H9 (cell line): Measurements from ENCODE around the gene HOXC13. TPM values are rescaled to one million over a fixed set of nuclear protein-coding genes. Genes with fewer than 3 reads are reported as not detected.

ENCODE experiments used
- DNase-seq: peaks from one replicate; pipeline ENCODE4 v3.0.0-alpha.2; 2017
- H2AFZ ChIP-seq: one replicate; pipeline ENCODE4 v1.6.1; 2013; ENCODE audit warnings: mild to moderate bottlenecking, low read length, control low read depth, moderate library complexity
- H2AK5ac ChIP-seq: 2 replicates; pipeline ENCODE4 v1.6.1; 2013; ENCODE audit warnings: low read length, control low read depth, mixed read lengths; ENCODE audit not compliant: insufficient read length
- H2BK120ac ChIP-seq: one replicate; pipeline ENCODE4 v1.6.1; 2013; ENCODE audit warnings: low read depth, mild to moderate bottlenecking, low read length, control low read depth, inconsistent platforms; ENCODE audit not compliant: poor library complexity, severe bottlenecking
- H2BK12ac ChIP-seq: 2 replicates; pipeline ENCODE4 v1.6.1; 2013; ENCODE audit warnings: low read length, control low read depth, mixed read lengths, low read depth; ENCODE audit not compliant: insufficient read length
- H2BK15ac ChIP-seq: 2 replicates; pipeline ENCODE4 v1.6.1; 2013; ENCODE audit warnings: low read depth, low read length, control low read depth
- H2BK20ac ChIP-seq: one replicate; pipeline ENCODE4 v1.6.1; 2013; ENCODE audit warnings: low read depth, mild to moderate bottlenecking, low read length, control low read depth, inconsistent platforms; ENCODE audit not compliant: poor library complexity, severe bottlenecking
- H2BK5ac ChIP-seq: 2 replicates; pipeline ENCODE4 v1.6.1; 2013; ENCODE audit warnings: low read length, control low read depth, mixed read lengths; ENCODE audit not compliant: insufficient read length
- H3K14ac ChIP-seq: 2 replicates; pipeline ENCODE4 v1.6.1; 2013; ENCODE audit warnings: low read length, control low read depth; ENCODE audit not compliant: insufficient read depth
- H3K18ac ChIP-seq: 2 replicates; pipeline ENCODE4 v1.6.1; 2013; ENCODE audit warnings: low read depth, mild to moderate bottlenecking, mixed read lengths, low read length, control low read depth; ENCODE audit not compliant: insufficient read length
- H3K23ac ChIP-seq: 2 replicates; pipeline ENCODE4 v1.6.1; 2013; ENCODE audit warnings: low read length, control low read depth, mixed read lengths, low read depth; ENCODE audit not compliant: insufficient read length
- H3K23me2 ChIP-seq: 2 replicates; pipeline ENCODE4 v1.6.1; 2013; ENCODE audit warnings: low read depth, mild to moderate bottlenecking, mixed read lengths, low read length, control low read depth; ENCODE audit not compliant: insufficient read length, poor library complexity, severe bottlenecking
- H3K27ac ChIP-seq: 2 replicates; pipeline ENCODE4 v1.5.1; 2013; ENCODE audit warnings: low read length, control low read depth, mixed read lengths, low read depth; ENCODE audit not compliant: insufficient read length
- H3K27me3 ChIP-seq: 2 replicates; pipeline ENCODE4 v1.6.1; 2013; ENCODE audit warnings: low read length, control low read depth, inconsistent platforms; ENCODE audit not compliant: insufficient read depth
- H3K4ac ChIP-seq: 2 replicates; pipeline ENCODE4 v1.6.1; 2013; ENCODE audit warnings: low read depth, mild to moderate bottlenecking, control low read depth, inconsistent platforms, low read length, moderate library complexity
- H3K4me1 ChIP-seq: 2 replicates; pipeline ENCODE4 v1.6.1; 2013; ENCODE audit warnings: low read length, control low read depth, inconsistent platforms; ENCODE audit not compliant: insufficient read depth
- H3K4me2 ChIP-seq: 2 replicates; pipeline ENCODE4 v1.6.1; 2013; ENCODE audit warnings: low read length, control low read depth, mixed read lengths; ENCODE audit not compliant: insufficient read length, insufficient read depth
- H3K56ac ChIP-seq: 2 replicates; pipeline ENCODE4 v1.6.1; 2013; ENCODE audit warnings: low read depth, mild to moderate bottlenecking, mixed read lengths, low read length, control low read depth; ENCODE audit not compliant: insufficient read length
- H3K79me1 ChIP-seq: 2 replicates; pipeline ENCODE4 v1.6.1; 2013; ENCODE audit warnings: low read depth, mild to moderate bottlenecking, moderate library complexity, low read length, control low read depth, inconsistent platforms; ENCODE audit not compliant: insufficient read depth, poor library complexity, severe bottlenecking
- H3K79me2 ChIP-seq: 2 replicates; pipeline ENCODE4 v1.6.1; 2013; ENCODE audit warnings: low read length, control low read depth, inconsistent platforms; ENCODE audit not compliant: insufficient read depth
- H3K9ac ChIP-seq: 2 replicates; pipeline ENCODE4 v1.6.1; 2013; ENCODE audit warnings: low read length, control low read depth, mixed read lengths; ENCODE audit not compliant: insufficient read length; ENCODE audit errors: extremely low read depth
- H3K9me3 ChIP-seq: one replicate; pipeline ENCODE4 v1.6.1; 2013; ENCODE audit warnings: low read depth, low read length, inconsistent platforms; ENCODE audit not compliant: control insufficient read depth
- H3T11ph ChIP-seq: one replicate; pipeline ENCODE4 v1.6.1; 2013; ENCODE audit warnings: mild to moderate bottlenecking, low read length, control low read depth, inconsistent platforms
- H4K20me1 ChIP-seq: one replicate; pipeline ENCODE4 v1.6.1; 2013; ENCODE audit not compliant: control insufficient read depth, insufficient read length, insufficient read depth
- H4K5ac ChIP-seq: 2 replicates; pipeline ENCODE4 v1.6.1; 2013; ENCODE audit warnings: low read depth, mild to moderate bottlenecking, mixed read lengths, low read length, control low read depth; ENCODE audit not compliant: insufficient read length
- H4K8ac ChIP-seq: replicated peaks from 2 replicates; pipeline ENCODE4 v1.6.1; 2013; ENCODE audit warnings: low read length, control low read depth, mixed read lengths, low read depth; ENCODE audit not compliant: insufficient read length
- H4K91ac ChIP-seq: 2 replicates; pipeline ENCODE4 v1.6.1; 2013; ENCODE audit warnings: low read depth, mild to moderate bottlenecking, moderate library complexity, mixed read lengths, low read length, control low read depth; ENCODE audit not compliant: insufficient read length
- H3K27ac Mint-ChIP-seq, 3 experiments: 2 replicates in 2 of 3; 3 replicates in 1 of 3; pipeline ENCODE4 v1.8.0; 2020 to 2021; ENCODE audit warnings: mixed read lengths in 3 of 3, mild to moderate bottlenecking in 1 of 3, moderate library complexity in 1 of 3
- H3K27me3 Mint-ChIP-seq: 2 replicates; pipeline ENCODE4 v1.8.0; 2021; ENCODE audit warnings: low read depth, mild to moderate bottlenecking, moderate library complexity, mixed read lengths
- H3K36me3 Mint-ChIP-seq, 3 experiments: 2 replicates in 2 of 3; 3 replicates in 1 of 3; pipeline ENCODE4 v1.8.0; 2020 to 2021; ENCODE audit warnings: low read depth in 3 of 3, mixed read lengths in 3 of 3; ENCODE audit not compliant: insufficient read depth in 1 of 3
- H3K4me1 Mint-ChIP-seq, 2 experiments: 2 replicates each; pipeline ENCODE4 v1.8.0; 2020; ENCODE audit warnings: mixed read lengths in 2 of 2
- H3K4me3 Mint-ChIP-seq, 2 experiments: 2 replicates in 1 of 2; 3 replicates in 1 of 2; pipeline ENCODE4 v1.8.0; 2020 to 2021; ENCODE audit warnings: mild to moderate bottlenecking in 2 of 2, mixed read lengths in 2 of 2, moderate library complexity in 1 of 2
- H3K9me3 Mint-ChIP-seq, 2 experiments: 2 replicates in 1 of 2; 3 replicates in 1 of 2; pipeline ENCODE4 v1.8.0; 2020; ENCODE audit warnings: mild to moderate bottlenecking in 2 of 2, mixed read lengths in 2 of 2, moderate library complexity in 1 of 2
- WGBS: extraction: QIAGEN DNeasy Blood & Tissue Kit; methylation state at CpG from one replicate; pipeline ENCODE4 v1.1.7; 2013; ENCODE audit warnings: missing lambda C conversion rate, low lambda C conversion rate, mixed read lengths; ENCODE audit not compliant: insufficient read length; ENCODE audit errors: extremely low coverage; 5-methylcytosine and 5-hydroxymethylcytosine counted together
- total RNA-seq: library from RNA; stranded (reverse); gene quantifications from 2 replicates; pipeline ENCODE4 v1.2.1, GENCODE V29; 2021
- TF ChIP-seq, protein P1 (sequence below): fragments of 200-600 bp; sonication (generic); conservative IDR thresholded peaks from 3 replicates; pipeline ENCODE4 v1.8.0; 2021; ENCODE audit warnings: antibody characterized with exemption, mild to moderate bottlenecking

Gene HOXC13
- total RNA-seq, 1 experiment from 2014 or later, result not detected

DNA sequence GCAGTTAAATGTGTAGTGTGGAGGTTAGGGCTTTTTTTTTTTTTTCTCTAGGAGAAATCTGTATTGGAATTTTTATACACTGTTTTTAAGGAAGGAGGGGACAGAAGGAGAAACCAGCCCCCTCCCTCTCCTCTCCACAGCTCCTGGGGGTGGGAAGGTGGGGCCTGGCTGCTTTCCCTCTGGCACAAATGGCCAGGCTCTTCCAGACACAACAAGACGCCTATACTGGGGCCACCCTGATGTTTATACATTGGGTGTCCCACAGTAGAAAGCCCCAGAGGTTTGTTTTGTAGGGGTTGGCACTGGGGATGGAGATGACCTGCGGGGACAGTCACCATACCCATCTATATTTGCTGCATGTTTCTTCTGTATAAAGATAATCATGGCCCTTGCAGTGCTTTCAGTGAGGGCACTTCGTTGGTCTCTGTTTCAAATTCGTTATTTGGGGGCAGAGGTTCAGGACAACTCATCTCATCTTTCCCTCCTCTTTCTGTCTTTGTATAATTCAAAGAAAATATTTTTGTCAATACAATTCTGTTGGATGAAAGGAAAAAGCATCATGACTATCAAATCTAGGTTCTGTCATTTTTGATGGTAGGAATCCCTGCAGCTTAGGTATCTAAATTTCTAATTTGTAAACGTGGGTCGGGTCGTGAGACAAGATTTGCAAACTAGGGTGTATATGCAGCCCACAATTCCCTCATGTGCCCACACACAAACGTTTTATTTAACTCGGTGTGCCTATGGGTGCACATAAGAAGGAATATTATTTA lies 38.4 kb downstream of the HOXC13 start:
- Histone ChIP-seq H3K23ac (no peak overlapping the region), H3K9ac (no peak overlapping the region), H3K4ac (no peak overlapping the region), H3K27ac (no peak overlapping the region), H2BK12ac (no peak overlapping the region), H3K79me2 (no peaks in the 10 kb centered on the region), H4K91ac (no peak overlapping the region), H3K79me1 (no peaks in the 10 kb centered on the region), H4K8ac (no peak overlapping the region), H3K4me2 (no peak overlapping the region), H4K20me1 (no peaks in the 10 kb centered on the region), H3K14ac (no peak overlapping the region), H3K9me3 (no peaks in the 10 kb centered on the region), H4K5ac (no peak overlapping the region), H3T11ph (no peak overlapping the region), H2BK120ac (no peak overlapping the region), H2BK20ac (no peak overlapping the region), H3K4me1 (no peaks in the 10 kb centered on the region), H3K56ac (no peak overlapping the region), H2AFZ (no peak overlapping the region), H2BK15ac (no peak overlapping the region), H2AK5ac (no peak overlapping the region), H3K18ac (no peak overlapping the region), H2BK5ac (no peak overlapping the region), H3K23me2 (no peaks in the 10 kb centered on the region), H3K27me3 (peaks cover 97% of the 10 kb centered on the region)
- no peak overlapping the region for H3K27ac Mint-ChIP-seq
- H3K4me1 Mint-ChIP-seq, result peaks cover 14 to 25% of the 10 kb centered on the region in 2 experiments
- no peak overlapping the region for H3K4me3 Mint-ChIP-seq
- H3K27me3 Mint-ChIP-seq, result peaks cover 100% of the 10 kb centered on the region
- H3K36me3 Mint-ChIP-seq, result peaks cover 0 to 8% (median 2%) of the 10 kb centered on the region in 3 experiments; a peak in 3 of 7 replicates
- TF ChIP-seq, protein P1, sequence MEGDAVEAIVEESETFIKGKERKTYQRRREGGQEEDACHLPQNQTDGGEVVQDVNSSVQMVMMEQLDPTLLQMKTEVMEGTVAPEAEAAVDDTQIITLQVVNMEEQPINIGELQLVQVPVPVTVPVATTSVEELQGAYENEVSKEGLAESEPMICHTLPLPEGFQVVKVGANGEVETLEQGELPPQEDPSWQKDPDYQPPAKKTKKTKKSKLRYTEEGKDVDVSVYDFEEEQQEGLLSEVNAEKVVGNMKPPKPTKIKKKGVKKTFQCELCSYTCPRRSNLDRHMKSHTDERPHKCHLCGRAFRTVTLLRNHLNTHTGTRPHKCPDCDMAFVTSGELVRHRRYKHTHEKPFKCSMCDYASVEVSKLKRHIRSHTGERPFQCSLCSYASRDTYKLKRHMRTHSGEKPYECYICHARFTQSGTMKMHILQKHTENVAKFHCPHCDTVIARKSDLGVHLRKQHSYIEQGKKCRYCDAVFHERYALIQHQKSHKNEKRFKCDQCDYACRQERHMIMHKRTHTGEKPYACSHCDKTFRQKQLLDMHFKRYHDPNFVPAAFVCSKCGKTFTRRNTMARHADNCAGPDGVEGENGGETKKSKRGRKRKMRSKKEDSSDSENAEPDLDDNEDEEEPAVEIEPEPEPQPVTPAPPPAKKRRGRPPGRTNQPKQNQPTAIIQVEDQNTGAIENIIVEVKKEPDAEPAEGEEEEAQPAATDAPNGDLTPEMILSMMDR, result no peak
- WGBS, result no CpG with 5 or more reads among the region's 9 CpGs
- peaks cover 12 to 15% of the 10 kb centered on the region in 2 experiments; a peak in 4 of 5 replicates for H3K9me3 Mint-ChIP-seq
- DNase-seq, result no peak
